ENCODE data around the gene KCNH3.
"Not testable (repeated sequence)": the region's sequence is repeated elsewhere in the genome, so short reads cannot be mapped to it uniquely, and the experiment has no call there.

The KCNH3 gene

DNA sequence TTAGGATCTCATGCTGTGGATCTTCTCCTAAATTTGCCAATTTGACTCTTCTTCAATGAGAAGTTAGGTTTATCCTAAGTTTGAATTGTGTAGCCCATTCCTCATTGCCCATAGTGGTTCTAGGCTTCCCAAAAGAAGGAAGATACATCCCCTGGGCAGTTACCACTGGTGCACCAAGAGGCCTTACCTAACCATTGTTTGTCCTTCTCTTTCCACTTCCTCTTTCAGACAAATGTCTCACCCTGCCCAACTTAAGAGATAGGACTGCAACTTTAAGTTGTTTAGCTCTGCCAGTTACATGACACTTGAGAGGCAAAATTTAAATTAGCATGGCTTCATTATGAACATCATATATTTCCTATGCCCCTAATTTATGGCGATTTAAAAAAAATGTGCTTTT, 9.4 kb upstream of the KCNH3 start:
- H3K4me1 ChIP-seq (ENCODE audit: control insufficient read depth, insufficient read depth, low read length) = no peaks in the 10 kb centered on the region
- H3K36me3 ChIP-seq (ENCODE audit: control insufficient read depth in 2 of 2, insufficient read depth in 2 of 2, low read length in 2 of 2) = peaks cover 15 to 19% of the 10 kb centered on the region in 2 donors
- H3K27ac ChIP-seq (ENCODE audit: low read length) = no peak overlapping the region
- H3K27me3 ChIP-seq (ENCODE audit: control insufficient read depth in 1 of 2, insufficient read depth in 2 of 2, low read length in 2 of 2) = no peaks in the 10 kb centered on the region
- H3K9ac ChIP-seq (ENCODE audit: low read length in 2 of 2) = no peak overlapping the region
- no peaks in the 10 kb centered on the region for H3K9me3 ChIP-seq (ENCODE audit: control insufficient read depth in 2 of 2, low read length in 2 of 2)
- no peak overlapping the region for H3K4me3 ChIP-seq (ENCODE audit: low read length in 2 of 2)

DNA sequence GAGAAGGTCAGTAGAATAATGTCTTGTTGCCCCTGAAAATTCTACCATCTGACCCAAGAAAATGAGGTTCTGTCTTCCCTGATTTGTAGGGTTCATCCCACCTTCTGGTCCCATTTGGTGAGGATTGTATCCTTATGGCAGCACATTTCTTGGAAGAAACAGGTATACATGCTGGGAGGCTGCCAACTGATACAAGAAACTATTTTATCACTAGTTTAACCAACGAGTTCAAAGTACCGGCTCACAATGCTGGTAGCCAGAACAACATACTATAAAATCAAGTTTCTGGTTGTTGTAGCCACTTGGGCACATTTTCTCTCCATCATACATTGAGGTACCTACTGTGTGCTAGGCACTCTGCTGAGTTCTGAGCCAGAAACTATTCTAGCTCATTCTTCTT, 7.1 kb upstream of the KCNH3 start:
- Histone ChIP-seq H3K9ac (ENCODE audit: low read length in 2 of 2) (no peak overlapping the region), H3K27ac (ENCODE audit: low read length) (no peak overlapping the region), H3K4me1 (ENCODE audit: control insufficient read depth, insufficient read depth, low read length) (no peaks in the 10 kb centered on the region), H3K27me3 (ENCODE audit: control insufficient read depth in 1 of 2, insufficient read depth in 2 of 2, low read length in 2 of 2) (peaks cover 7 to 9% of the 10 kb centered on the region in 2 donors), H3K4me3 (ENCODE audit: low read length in 2 of 2) (no peak overlapping the region), H3K36me3 (ENCODE audit: control insufficient read depth in 2 of 2, insufficient read depth in 2 of 2, low read length in 2 of 2) (peaks cover 0 to 3% of the 10 kb centered on the region in 2 donors), H3K9me3 (ENCODE audit: control insufficient read depth in 2 of 2, low read length in 2 of 2) (no peaks in the 10 kb centered on the region)

DNA sequence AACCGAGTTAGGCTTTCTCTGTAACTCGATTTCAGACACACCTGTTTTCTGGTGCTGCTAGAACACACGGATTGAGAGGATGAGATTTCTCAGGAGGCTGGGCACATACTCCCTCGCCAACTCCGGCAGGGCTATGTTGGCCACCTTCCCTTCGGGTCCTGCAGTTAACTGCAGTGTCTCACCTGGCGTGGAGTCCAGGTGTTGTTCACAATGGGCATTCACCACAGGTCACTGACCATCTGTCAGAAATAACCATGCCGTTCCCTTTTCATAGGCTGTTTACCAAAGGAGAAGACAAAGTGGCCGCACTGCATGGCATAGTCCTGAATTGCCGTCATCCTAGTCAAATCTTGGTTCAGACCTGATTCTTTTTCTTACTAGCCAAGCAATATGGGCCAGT, 5.5 kb upstream of the KCNH3 start:
- no peak overlapping the region for H3K4me3 ChIP-seq (ENCODE audit: low read length in 2 of 2)
- no peaks in the 10 kb centered on the region for H3K9me3 ChIP-seq (ENCODE audit: control insufficient read depth in 2 of 2, low read length in 2 of 2)
- H3K9ac ChIP-seq (ENCODE audit: low read length in 2 of 2) = no peak overlapping the region
- no peak overlapping the region for H3K27ac ChIP-seq (ENCODE audit: low read length)
- peaks cover 11% of the 10 kb centered on the region for H3K4me1 ChIP-seq (ENCODE audit: control insufficient read depth, insufficient read depth, low read length)
- H3K36me3 ChIP-seq (ENCODE audit: control insufficient read depth in 2 of 2, insufficient read depth in 2 of 2, low read length in 2 of 2) = no peaks in the 10 kb centered on the region
- H3K27me3 ChIP-seq (ENCODE audit: control insufficient read depth in 1 of 2, insufficient read depth in 2 of 2, low read length in 2 of 2) = peaks cover 17 to 23% of the 10 kb centered on the region in 2 donors

DNA sequence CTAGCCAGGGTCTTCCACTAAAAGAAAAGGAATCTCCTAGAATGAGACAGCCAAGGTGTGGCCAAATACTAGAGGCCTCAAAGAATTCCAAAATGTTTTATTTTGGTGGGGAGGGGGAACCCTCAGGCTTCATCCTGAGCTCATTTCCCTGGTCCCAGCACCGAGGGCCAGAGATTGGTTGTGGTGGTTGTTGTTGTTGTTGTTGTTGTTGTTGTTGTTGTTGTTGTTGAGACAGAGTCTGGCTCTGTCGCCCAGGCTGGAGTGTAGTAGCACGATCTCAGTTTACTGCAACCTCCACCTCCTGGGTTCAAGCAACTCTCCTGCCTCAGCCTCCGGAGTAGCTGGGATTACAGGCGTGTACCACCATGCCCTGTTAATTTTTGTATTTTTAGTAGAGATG, 4.7 kb upstream of the KCNH3 start:
- H3K36me3 ChIP-seq (ENCODE audit: control insufficient read depth in 2 of 2, insufficient read depth in 2 of 2, low read length in 2 of 2); H3K9ac ChIP-seq (ENCODE audit: low read length in 2 of 2): not testable (repeated sequence)

DNA sequence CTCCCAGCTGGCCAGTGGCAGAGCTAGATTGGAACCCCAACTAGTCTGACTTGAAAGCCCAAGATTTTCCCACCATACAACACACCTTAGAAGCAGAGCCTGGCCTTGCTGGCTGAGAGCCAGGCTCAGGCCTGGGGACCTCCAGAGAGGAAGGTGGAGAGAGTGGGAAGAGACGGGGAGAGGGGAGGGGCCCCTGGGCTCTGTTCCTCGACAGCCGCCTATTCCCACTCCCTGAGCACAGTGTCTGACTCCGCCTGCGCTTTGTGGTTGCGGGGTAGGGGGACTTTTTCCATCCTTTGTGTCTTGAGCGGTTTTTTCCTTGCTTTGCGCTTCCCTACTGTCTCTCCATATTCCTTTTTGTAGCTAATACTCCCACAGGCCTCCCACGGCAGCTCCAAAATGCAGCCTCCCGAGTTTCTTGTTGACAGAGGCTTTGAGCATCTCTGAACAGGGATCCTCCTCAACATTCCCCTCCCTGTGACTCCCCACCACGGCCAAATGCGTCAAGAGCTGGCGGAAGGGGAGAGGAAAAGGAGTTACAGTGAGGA, 4.0 kb upstream of the KCNH3 start:
- Histone ChIP-seq H3K36me3 (ENCODE audit: control insufficient read depth in 2 of 2, insufficient read depth in 2 of 2, low read length in 2 of 2) (no peaks in the 10 kb centered on the region), H3K9ac (ENCODE audit: low read length in 2 of 2) (no peak overlapping the region), H3K9me3 (ENCODE audit: control insufficient read depth in 2 of 2, low read length in 2 of 2) (no peaks in the 10 kb centered on the region), H3K4me1 (ENCODE audit: control insufficient read depth, insufficient read depth, low read length) (peaks cover 19% of the 10 kb centered on the region), H3K27me3 (ENCODE audit: control insufficient read depth in 1 of 2, insufficient read depth in 2 of 2, low read length in 2 of 2) (peaks cover 22 to 34% of the 10 kb centered on the region in 2 donors), H3K27ac (ENCODE audit: low read length) (no peak overlapping the region), H3K4me3 (ENCODE audit: low read length in 2 of 2) (no peak overlapping the region)

More for the DNA sequence above, 4.7 kb upstream of the KCNH3 start:
- not testable (repeated sequence) for H3K9me3 ChIP-seq (ENCODE audit: control insufficient read depth in 2 of 2, low read length in 2 of 2); H3K4me3 ChIP-seq (ENCODE audit: low read length in 2 of 2); H3K27ac ChIP-seq (ENCODE audit: low read length)
- H3K27me3 ChIP-seq (ENCODE audit: control insufficient read depth in 1 of 2, insufficient read depth in 2 of 2, low read length in 2 of 2) = peaks cover 18 to 27% of the 10 kb centered on the region in 2 donors
- H3K4me1 ChIP-seq (ENCODE audit: control insufficient read depth, insufficient read depth, low read length) = peaks cover 16% of the 10 kb centered on the region

DNA sequence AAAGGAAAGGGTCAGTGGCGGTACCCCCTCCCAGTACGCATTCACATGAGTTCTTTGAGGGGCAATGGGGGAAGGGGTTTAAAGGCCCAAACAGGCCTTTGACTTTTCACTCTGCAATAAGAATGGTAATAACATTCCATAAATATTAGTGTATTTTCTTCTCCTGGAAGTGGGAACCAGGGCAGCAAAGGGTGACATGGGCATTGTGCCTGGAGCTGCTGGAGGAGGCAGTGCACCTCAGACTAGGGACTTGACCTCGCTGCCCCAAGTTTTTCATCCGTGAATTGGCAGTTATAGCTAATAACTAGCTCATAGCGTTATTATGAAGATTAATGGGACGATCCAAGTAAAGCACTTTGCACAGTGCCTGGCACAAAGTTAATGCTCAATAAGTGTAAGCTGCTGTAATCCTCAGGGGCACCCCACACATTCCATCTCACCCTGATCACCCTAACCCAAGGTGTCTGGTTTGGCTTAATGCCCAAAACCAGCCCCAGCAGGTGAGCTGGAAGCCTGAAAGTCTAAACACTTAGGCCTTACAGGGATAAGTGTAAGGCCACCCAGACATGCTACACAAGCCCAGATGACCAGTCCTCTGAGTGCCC, 2.8 kb upstream of the KCNH3 start:
- Histone ChIP-seq H3K36me3 (ENCODE audit: control insufficient read depth in 2 of 2, insufficient read depth in 2 of 2, low read length in 2 of 2) (no peaks in the 10 kb centered on the region), H3K27me3 (ENCODE audit: control insufficient read depth in 1 of 2, insufficient read depth in 2 of 2, low read length in 2 of 2) (peaks cover 28 to 41% of the 10 kb centered on the region in 2 donors), H3K9ac (ENCODE audit: low read length in 2 of 2) (no peak overlapping the region)

DNA sequence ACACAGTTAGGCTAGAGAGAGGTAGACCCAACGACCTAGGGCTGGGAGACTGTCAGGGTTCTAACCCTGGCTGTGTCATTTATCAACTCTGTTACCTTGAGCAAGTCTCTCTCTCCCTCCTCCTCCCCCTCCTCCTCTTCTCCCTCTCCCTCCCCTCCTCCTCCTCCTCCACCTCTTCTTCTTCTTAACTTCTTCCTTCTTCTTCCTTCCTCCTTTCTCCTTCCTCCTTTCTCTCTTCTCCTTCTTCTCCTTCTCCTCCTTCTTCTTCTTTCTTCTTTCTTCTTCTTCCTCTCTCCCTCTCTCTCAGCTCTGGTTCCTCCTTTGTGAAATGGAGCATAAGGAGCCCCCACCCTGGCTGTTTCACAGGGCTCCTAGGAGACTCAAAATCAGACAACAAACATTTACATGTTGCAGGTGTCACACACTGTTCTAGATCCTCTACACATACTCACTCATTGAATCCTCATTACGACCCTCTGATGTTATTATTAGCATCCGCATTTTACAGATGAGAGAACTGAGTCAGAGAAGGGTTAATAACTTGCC, 2.2 kb upstream of the KCNH3 start:
- H3K36me3 ChIP-seq (ENCODE audit: control insufficient read depth in 2 of 2, insufficient read depth in 2 of 2, low read length in 2 of 2) = no peaks in the 10 kb centered on the region
- no peak overlapping the region for H3K9ac ChIP-seq (ENCODE audit: low read length in 2 of 2)
- no peaks in the 10 kb centered on the region for H3K9me3 ChIP-seq (ENCODE audit: control insufficient read depth in 2 of 2, low read length in 2 of 2)
- H3K4me1 ChIP-seq (ENCODE audit: control insufficient read depth, insufficient read depth, low read length) = peaks cover 19% of the 10 kb centered on the region
- H3K27ac ChIP-seq (ENCODE audit: low read length) = no peak overlapping the region
- peaks cover 30 to 41% of the 10 kb centered on the region in 2 donors for H3K27me3 ChIP-seq (ENCODE audit: control insufficient read depth in 1 of 2, insufficient read depth in 2 of 2, low read length in 2 of 2)
- H3K4me3 ChIP-seq (ENCODE audit: low read length in 2 of 2) = no peak overlapping the region

More for the DNA sequence above, 2.8 kb upstream of the KCNH3 start:
- Histone ChIP-seq H3K27ac (ENCODE audit: low read length) (no peak overlapping the region), H3K4me3 (ENCODE audit: low read length in 2 of 2) (no peak overlapping the region), H3K4me1 (ENCODE audit: control insufficient read depth, insufficient read depth, low read length) (peaks cover 19% of the 10 kb centered on the region), H3K9me3 (ENCODE audit: control insufficient read depth in 2 of 2, low read length in 2 of 2) (no peaks in the 10 kb centered on the region)

DNA sequence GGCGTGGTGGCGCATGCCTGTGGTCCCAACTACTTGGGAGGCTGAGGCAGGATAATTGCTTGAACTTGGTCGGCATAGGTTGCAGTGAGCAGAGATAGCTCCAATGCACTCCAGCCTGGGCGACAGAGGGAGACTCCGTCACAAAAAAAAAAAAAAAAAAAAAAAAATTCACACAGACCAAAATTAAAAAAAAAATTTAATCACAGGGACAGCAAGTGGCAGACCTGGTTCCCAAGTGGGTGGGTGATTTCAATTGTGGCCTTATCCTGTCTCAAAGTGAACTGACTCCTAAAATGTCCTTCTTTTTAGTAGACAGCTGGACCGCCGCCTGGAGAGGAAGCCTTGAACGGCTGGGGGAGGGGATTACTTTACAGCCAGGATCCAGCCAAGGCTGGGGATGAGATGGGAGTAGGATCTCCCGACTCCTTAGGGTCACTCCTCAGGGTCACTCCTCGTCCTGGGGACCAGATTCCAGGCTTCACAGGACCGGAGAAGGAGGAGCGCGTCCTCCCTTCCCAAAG, 1.5 kb upstream of the KCNH3 start:
- H3K27ac ChIP-seq (ENCODE audit: low read length) = no peak overlapping the region
- H3K4me1 ChIP-seq (ENCODE audit: control insufficient read depth, insufficient read depth, low read length) = peaks cover 19% of the 10 kb centered on the region
- H3K27me3 ChIP-seq (ENCODE audit: control insufficient read depth in 1 of 2, insufficient read depth in 2 of 2, low read length in 2 of 2) = peaks cover 30 to 41% of the 10 kb centered on the region in 2 donors
- H3K9me3 ChIP-seq (ENCODE audit: control insufficient read depth in 2 of 2, low read length in 2 of 2) = no peaks in the 10 kb centered on the region
- H3K36me3 ChIP-seq (ENCODE audit: control insufficient read depth in 2 of 2, insufficient read depth in 2 of 2, low read length in 2 of 2) = no peaks in the 10 kb centered on the region
- H3K9ac ChIP-seq (ENCODE audit: low read length in 2 of 2) = peak overlapping the region in 1 of 2 donors; percentile 15
- peak overlapping the region; percentile 55 to 73 for H3K4me3 ChIP-seq (ENCODE audit: low read length in 2 of 2)

DNA sequence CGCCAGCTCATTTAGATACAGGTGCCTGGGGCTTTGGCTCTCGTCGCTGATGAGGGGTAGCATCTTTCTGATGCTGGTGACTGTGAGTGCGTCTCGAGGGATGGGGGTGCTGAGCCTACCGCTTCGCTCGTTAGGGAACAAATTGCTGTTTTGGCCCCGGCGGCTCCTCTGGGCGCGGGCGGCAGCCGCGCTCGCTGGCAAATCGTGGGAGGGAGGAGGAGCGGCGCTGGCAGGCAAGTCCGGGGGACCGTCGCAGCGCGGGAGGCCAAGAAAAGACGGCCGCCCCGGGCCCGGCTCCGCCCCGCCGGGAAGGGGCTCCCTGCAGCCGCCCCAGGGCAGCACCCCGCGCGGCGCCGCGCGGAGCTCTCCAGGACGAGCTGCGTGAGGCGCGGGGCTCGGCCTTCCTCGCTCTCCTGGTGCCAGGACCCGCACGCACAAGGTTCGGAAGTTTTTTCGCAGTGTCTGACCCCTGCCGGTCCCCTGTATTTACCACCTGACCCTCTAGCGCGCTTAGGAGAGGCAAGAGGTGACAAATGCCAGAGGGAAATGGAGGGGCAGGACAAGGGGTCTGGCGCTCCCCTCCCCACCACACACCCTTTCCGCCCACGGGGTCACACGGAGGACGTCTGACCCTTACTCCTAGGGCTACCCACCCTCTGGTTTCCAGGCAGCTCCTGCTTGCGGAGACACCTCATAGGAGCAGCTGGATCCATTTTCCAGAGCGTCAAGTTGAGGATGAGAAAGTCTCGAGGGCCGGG, 899 bp upstream of the KCNH3 start:
- H3K27me3 ChIP-seq (ENCODE audit: control insufficient read depth in 1 of 2, insufficient read depth in 2 of 2, low read length in 2 of 2) = peaks cover 30 to 41% of the 10 kb centered on the region in 2 donors
- no peak overlapping the region for H3K27ac ChIP-seq (ENCODE audit: low read length)
- no peaks in the 10 kb centered on the region for H3K36me3 ChIP-seq (ENCODE audit: control insufficient read depth in 2 of 2, insufficient read depth in 2 of 2, low read length in 2 of 2)
- no peaks in the 10 kb centered on the region for H3K9me3 ChIP-seq (ENCODE audit: control insufficient read depth in 2 of 2, low read length in 2 of 2)
- peak overlapping the region in 1 of 2 donors; percentile 15 for H3K9ac ChIP-seq (ENCODE audit: low read length in 2 of 2)
- peaks cover 19% of the 10 kb centered on the region for H3K4me1 ChIP-seq (ENCODE audit: control insufficient read depth, insufficient read depth, low read length)
- peak overlapping the region; percentile 62 to 73 for H3K4me3 ChIP-seq (ENCODE audit: low read length in 2 of 2)

DNA sequence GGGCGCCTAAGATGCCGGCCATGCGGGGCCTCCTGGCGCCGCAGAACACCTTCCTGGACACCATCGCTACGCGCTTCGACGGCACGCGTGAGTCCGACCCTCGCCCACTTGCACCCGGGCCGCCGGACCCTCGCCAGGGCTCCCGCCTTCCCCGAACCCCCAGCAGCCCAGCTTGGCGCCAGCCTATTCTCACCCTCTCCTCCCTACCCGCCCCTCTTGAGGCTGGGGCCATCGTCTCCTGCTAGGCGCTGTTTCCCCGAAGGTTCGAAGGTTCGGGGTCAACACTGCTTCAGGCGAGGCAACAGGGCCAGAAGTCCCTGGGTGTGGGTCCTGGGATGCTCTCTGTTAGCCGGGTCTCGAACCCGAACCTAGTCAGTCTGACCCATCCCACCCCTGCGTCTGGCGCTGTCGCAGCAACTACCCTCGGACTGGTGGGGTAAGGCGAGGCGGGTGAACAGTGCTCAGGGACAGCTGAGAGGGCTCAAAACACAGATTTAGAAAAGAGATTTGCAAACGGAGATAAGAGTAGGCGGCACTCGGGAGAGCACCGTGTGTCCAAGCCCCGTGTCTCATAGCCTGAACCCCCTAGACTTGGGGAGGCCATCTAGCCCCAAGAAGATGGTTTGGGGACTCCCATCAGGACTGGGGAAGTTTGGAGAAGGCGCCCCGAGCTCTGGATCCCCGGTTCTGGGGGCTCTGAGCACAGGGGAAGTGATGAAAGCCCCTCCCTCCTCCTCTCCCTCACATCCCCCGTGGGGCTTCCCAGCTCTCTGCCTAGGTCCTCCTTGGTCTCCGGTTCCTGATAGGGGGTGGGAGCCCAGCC, 787 bp downstream of the KCNH3 start:
- Histone ChIP-seq H3K27me3 (ENCODE audit: control insufficient read depth in 1 of 2, insufficient read depth in 2 of 2, low read length in 2 of 2) (peaks cover 34 to 50% of the 10 kb centered on the region in 2 donors), H3K9ac (ENCODE audit: low read length in 2 of 2) (no peak overlapping the region), H3K36me3 (ENCODE audit: control insufficient read depth in 2 of 2, insufficient read depth in 2 of 2, low read length in 2 of 2) (no peaks in the 10 kb centered on the region), H3K4me1 (ENCODE audit: control insufficient read depth, insufficient read depth, low read length) (peaks cover 19% of the 10 kb centered on the region), H3K27ac (ENCODE audit: low read length) (no peak overlapping the region), H3K9me3 (ENCODE audit: control insufficient read depth in 2 of 2, low read length in 2 of 2) (no peaks in the 10 kb centered on the region), H3K4me3 (ENCODE audit: low read length in 2 of 2) (no peak overlapping the region)
